OCI-LY1 (cell line): ENCODE data around the gene MIX23.

Source experiments
- CTCF ChIP-seq: fragments of 200-600 bp; sonication (generic), shearing (Covaris generic); IDR thresholded peaks from 2 replicates; pipeline ENCODE4 v1.5.1; 2017; ENCODE audit warnings: mild to moderate bottlenecking, antibody characterized with exemption, low read length, moderate library complexity, mixed read lengths
- EZH2 ChIP-seq: fragments of 200-600 bp; sonication (generic), shearing (Covaris generic); IDR thresholded peaks from 2 replicates; pipeline ENCODE4 v1.8.0; 2017; ENCODE audit warnings: borderline replicate concordance, mixed run types, mild to moderate bottlenecking, antibody characterized with exemption, low read length, moderate library complexity, mixed read lengths

GRCh38 chr3:122387709-122388108, 4.7 kb upstream of the MIX23 start:
- TF ChIP-seq CTCF (peak; percentile 4; the same call in 1 of the 2 replicates), EZH2 (no peak)
